Measurements from ENCODE around the gene MRPS12.
"Not testable (repeated sequence)": the region's sequence is repeated elsewhere in the genome, so short reads cannot be mapped to it uniquely, and the experiment has no call there.

MRPS12 gene

GRCh38 chr19:38952395-38953165 is 21.8 kb downstream of the MRPS12 start:
- TF ChIP-seq CTCF (conservative IDR thresholded peaks at IDR 0.05) (peak; percentile 76), ZFX (IDR thresholded peaks at IDR 0.05) (no peak)
- H3K27ac ChIP-seq = no peak overlapping the region

- no peak overlapping the region for H3K27ac ChIP-seq
- TF ChIP-seq CTCF (conservative IDR thresholded peaks at IDR 0.05) = no peak
- no peak for TF ChIP-seq ZFX (IDR thresholded peaks at IDR 0.05)
These were observed 22.9 kb downstream of the MRPS12 start for GRCh38 chr19:38953677-38954076.

GRCh38 chr19:38956264-38956663 is 25.5 kb downstream of the MRPS12 start:
- no peak for TF ChIP-seq CTCF (conservative IDR thresholded peaks at IDR 0.05)
- no peak overlapping the region for H3K27ac ChIP-seq

- no peak overlapping the region for H3K27ac ChIP-seq
- TF ChIP-seq ZFX (IDR thresholded peaks at IDR 0.05) (no peak), CTCF (conservative IDR thresholded peaks at IDR 0.05) (no peak)
These were observed 27.6 kb downstream of the MRPS12 start for GRCh38 chr19:38958301-38958700.

- H3K27ac ChIP-seq = no peak overlapping the region
- no peak for TF ChIP-seq CTCF (conservative IDR thresholded peaks at IDR 0.05)
- TF ChIP-seq ZFX (IDR thresholded peaks at IDR 0.05) = no peak
These were observed 28.9 kb downstream of the MRPS12 start for GRCh38 chr19:38959618-38960017.

- TF ChIP-seq ZFX (IDR thresholded peaks at IDR 0.05) (no peak), CTCF (conservative IDR thresholded peaks at IDR 0.05) (no peak)
- H3K27ac ChIP-seq = no peak overlapping the region
These were observed 34.0 kb downstream of the MRPS12 start for GRCh38 chr19:38964738-38965137.

- not testable (repeated sequence) for H3K27ac ChIP-seq
These were observed 35.4 kb downstream of the MRPS12 start for GRCh38 chr19:38966149-38966548.
